Keratinocyte (primary cell): Measurements from ENCODE around the gene RASL11A. TPM values are rescaled to one million over a fixed set of nuclear protein-coding genes. Genes with fewer than 3 reads are reported as not detected.

Experiments
- DNase-seq: peaks from one replicate; pipeline ENCODE4 v3.0.0-alpha.2; 2011; ENCODE audit warnings: low read depth, missing footprints, low spot score
- FAIRE-seq: peaks from 2 replicates; lab custom pipeline; 2011; peaks lifted over from hg19 to GRCh38; lab: Jason Lieb, UNC
- H2AFZ ChIP-seq: 2 replicates; pipeline ENCODE4 v1.6.0; 2012; ENCODE audit warnings: low read length, control low read depth, inconsistent platforms; ENCODE audit not compliant: control insufficient read depth
- H3K27ac ChIP-seq: 2 replicates; pipeline ENCODE4 v1.5.1; 2011; ENCODE audit warnings: low read length; ENCODE audit not compliant: control insufficient read depth, insufficient read depth
- H3K27me3 ChIP-seq: 3 replicates; pipeline ENCODE4 v1.6.0; 2011; ENCODE audit warnings: low read length; ENCODE audit not compliant: control insufficient read depth, insufficient read depth; ENCODE audit errors: extremely low read depth
- H3K36me3 ChIP-seq, 2 experiments: 2 replicates in 1 of 2; 3 replicates in 1 of 2; pipeline ENCODE4 v1.5.1; 2011; ENCODE audit warnings: low read length in 2 of 2, mild to moderate bottlenecking in 1 of 2; ENCODE audit not compliant: control insufficient read depth in 2 of 2, insufficient read depth in 2 of 2; ENCODE audit errors: extremely low read depth in 1 of 2
- H3K4me1 ChIP-seq: 3 replicates; pipeline ENCODE4 v1.5.1; 2011; ENCODE audit warnings: low read length; ENCODE audit not compliant: control insufficient read depth, insufficient read depth; ENCODE audit errors: extremely low read depth
- H3K4me2 ChIP-seq: 3 replicates; pipeline ENCODE4 v1.6.0; 2011; ENCODE audit warnings: low read depth, low read length; ENCODE audit not compliant: control insufficient read depth, insufficient read depth; ENCODE audit errors: extremely low read depth
- H3K4me3 ChIP-seq, 3 experiments: fragments of 200-600 bp in 1 of 3; sonication (generic) in 1 of 3; 2 replicates in 2 of 3; 3 replicates in 1 of 3; pipeline ENCODE4 v1.5.1; 2011 to 2016; ENCODE audit warnings: low read length in 3 of 3, mild to moderate bottlenecking in 3 of 3, control low read depth in 2 of 3, inconsistent platforms in 1 of 3, low read depth in 1 of 3, mixed read lengths in 1 of 3, mixed run types in 1 of 3, moderate library complexity in 1 of 3; ENCODE audit not compliant: control insufficient read depth in 2 of 3, insufficient read depth in 2 of 3; ENCODE audit errors: extremely low read depth in 1 of 3
- H3K79me2 ChIP-seq: 2 replicates; pipeline ENCODE4 v1.6.0; 2012; ENCODE audit warnings: low read length; ENCODE audit not compliant: control insufficient read depth, insufficient read depth
- H3K9ac ChIP-seq: 3 replicates; pipeline ENCODE4 v1.6.0; 2011; ENCODE audit warnings: low read length; ENCODE audit not compliant: control insufficient read depth, insufficient read depth; ENCODE audit errors: extremely low read depth
- H3K9me1 ChIP-seq: 3 replicates; pipeline ENCODE4 v1.6.0; 2011; ENCODE audit warnings: low read length; ENCODE audit not compliant: control insufficient read depth, insufficient read depth; ENCODE audit errors: extremely low read depth
- H3K9me3 ChIP-seq: 2 replicates; pipeline ENCODE4 v1.5.1; 2012; ENCODE audit warnings: low read depth, low read length; ENCODE audit not compliant: control insufficient read depth
- H4K20me1 ChIP-seq: 3 replicates; pipeline ENCODE4 v1.6.0; 2011; ENCODE audit warnings: low read length; ENCODE audit not compliant: control insufficient read depth, insufficient read depth; ENCODE audit errors: extremely low read depth
- EZH2 ChIP-seq: IDR thresholded peaks from one replicate; pipeline ENCODE4 v1.6.1; 2012; ENCODE audit warnings: inconsistent platforms, mild to moderate bottlenecking, low read length, moderate library complexity
- dilution Hi-C: fragments of 300-500 bp; cut with MboI; formaldehyde crosslinking; loops from one replicate; pipeline ENCODE4 v1.7.0; 2020; ENCODE audit warnings: low sequenced_read_pairs; ENCODE audit not compliant: extremely low pct_ligation_motif_present
- polyA plus RNA-seq, 5 experiments: library from polyadenylated mRNA; depleted of rRNA in 3 of 5; stranded (reverse) in 3 of 5; stranded (forward) in 1 of 5; unstranded in 1 of 5; fragments of >200 nt; gene quantifications; 1 replicate in 1 of 5; 2 replicates in 3 of 5; 3 replicates in 1 of 5; pipeline versions ENCODE4 v1.2.1 to v1.2.3, GENCODE V29; 2011 to 2012; ENCODE audit warnings: missing spikeins in 2 of 5, low read depth in 1 of 5, low replicate concordance in 1 of 5
- TF ChIP-seq, protein P1 (sequence below), 3 experiments: IDR thresholded peaks in 1 of 3; conservative IDR thresholded peaks in 1 of 3; optimal IDR thresholded peaks in 1 of 3; 2 replicates in 2 of 3; 3 replicates in 1 of 3; pipeline versions ENCODE3 to v1.5.1; 2011; ENCODE audit warnings: low read length in 3 of 3, mild to moderate bottlenecking in 3 of 3, moderate library complexity in 2 of 3, control low read depth in 1 of 3, inconsistent platforms in 1 of 3; ENCODE audit not compliant: insufficient read depth in 2 of 3; ENCODE audit errors: extremely low read depth in 1 of 3

RASL11A gene
- polyA plus RNA-seq, 1 donor (not counting 4 experiments of a cell fraction or from before 2014, with no cell fraction given), result 1.5 TPM

DNA sequence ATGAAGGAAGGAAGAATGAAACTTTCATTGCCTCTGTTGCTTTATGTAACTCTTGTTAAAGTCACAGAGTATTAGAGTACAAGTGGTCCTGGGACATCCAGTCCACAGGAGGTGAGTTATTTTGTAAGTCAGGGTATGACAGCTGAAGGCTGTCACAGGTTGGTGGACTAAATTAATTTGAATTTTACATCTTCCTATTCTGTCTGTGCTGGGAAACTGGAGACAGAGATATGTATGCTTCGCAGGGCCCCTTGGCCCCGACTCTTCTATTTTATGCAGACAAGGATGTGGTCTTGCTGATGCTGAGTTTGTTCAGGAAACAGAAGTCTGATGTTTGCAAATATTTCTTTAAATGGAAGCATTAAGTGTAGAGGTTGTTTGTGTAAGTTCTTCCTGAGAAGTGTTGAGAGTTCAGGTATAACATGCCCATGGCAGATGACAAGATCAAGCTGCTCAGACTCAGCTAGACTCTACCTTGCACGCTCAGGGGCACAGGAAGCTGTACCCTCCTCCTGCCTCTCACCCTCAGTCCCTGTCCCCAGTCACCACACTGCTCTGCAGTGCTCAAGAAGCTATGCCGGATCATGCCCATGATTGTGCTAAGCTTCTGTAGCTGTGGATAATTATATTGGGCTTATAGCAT lies 23.4 kb downstream of the RASL11A start:
- H2AFZ ChIP-seq, result no peak overlapping the region
- TF ChIP-seq EZH2, result no peak
- TF ChIP-seq, protein P1, sequence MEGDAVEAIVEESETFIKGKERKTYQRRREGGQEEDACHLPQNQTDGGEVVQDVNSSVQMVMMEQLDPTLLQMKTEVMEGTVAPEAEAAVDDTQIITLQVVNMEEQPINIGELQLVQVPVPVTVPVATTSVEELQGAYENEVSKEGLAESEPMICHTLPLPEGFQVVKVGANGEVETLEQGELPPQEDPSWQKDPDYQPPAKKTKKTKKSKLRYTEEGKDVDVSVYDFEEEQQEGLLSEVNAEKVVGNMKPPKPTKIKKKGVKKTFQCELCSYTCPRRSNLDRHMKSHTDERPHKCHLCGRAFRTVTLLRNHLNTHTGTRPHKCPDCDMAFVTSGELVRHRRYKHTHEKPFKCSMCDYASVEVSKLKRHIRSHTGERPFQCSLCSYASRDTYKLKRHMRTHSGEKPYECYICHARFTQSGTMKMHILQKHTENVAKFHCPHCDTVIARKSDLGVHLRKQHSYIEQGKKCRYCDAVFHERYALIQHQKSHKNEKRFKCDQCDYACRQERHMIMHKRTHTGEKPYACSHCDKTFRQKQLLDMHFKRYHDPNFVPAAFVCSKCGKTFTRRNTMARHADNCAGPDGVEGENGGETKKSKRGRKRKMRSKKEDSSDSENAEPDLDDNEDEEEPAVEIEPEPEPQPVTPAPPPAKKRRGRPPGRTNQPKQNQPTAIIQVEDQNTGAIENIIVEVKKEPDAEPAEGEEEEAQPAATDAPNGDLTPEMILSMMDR (optimal IDR thresholded peaks at IDR 0.05 in 1 of 3, IDR thresholded peaks at IDR 0.05 in 1 of 3, conservative IDR thresholded peaks at IDR 0.05 in 1 of 3; ENCODE audit: extremely low read depth in 1 of 3, insufficient read depth in 2 of 3, low read length in 3 of 3), result no peak
- FAIRE-seq (no peak), DNase-seq (no peak)
- H3K9me3 ChIP-seq, result no peaks in the 10 kb centered on the region
- dilution Hi-C loops, result no loop called here
- no peak overlapping the region for H3K4me3 ChIP-seq
- H3K79me2 ChIP-seq, result no peaks in the 10 kb centered on the region
- peaks cover 4% of the 10 kb centered on the region for H3K27me3 ChIP-seq
- no peaks in the 10 kb centered on the region for H3K9me1 ChIP-seq
- no peak overlapping the region for H3K9ac ChIP-seq
- H3K27ac ChIP-seq, result no peak overlapping the region
- H4K20me1 ChIP-seq, result no peaks in the 10 kb centered on the region
- no peak overlapping the region for H3K4me2 ChIP-seq
- no peaks in the 10 kb centered on the region for H3K36me3 ChIP-seq
- no peaks in the 10 kb centered on the region for H3K4me1 ChIP-seq

DNA sequence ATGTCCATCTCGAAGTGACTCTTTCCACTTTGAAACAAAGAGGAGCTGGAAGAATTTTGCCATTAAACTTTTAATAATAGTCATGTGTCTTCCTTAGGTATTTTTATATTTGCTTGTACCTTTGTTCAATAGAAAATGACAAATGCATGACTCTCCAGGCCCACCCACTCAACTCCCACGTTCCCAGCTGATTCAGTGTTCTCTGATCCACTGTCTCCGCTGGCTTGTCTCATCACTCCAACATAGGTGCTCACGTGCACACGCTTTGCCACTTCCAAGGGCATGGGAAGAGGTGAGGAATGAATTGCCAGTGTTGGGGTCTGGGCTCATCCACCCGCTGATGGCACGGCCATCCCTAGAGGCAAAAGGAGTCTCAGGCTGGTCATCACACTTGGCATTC lies 24.5 kb downstream of the RASL11A start:
- no peak overlapping the region for H3K27ac ChIP-seq
- no peak overlapping the region for H3K9ac ChIP-seq
- H4K20me1 ChIP-seq, result no peaks in the 10 kb centered on the region
- dilution Hi-C loops, result no loop called here
- no peak overlapping the region for H3K4me2 ChIP-seq
- H3K79me2 ChIP-seq, result no peaks in the 10 kb centered on the region
- FAIRE-seq, result no peak
- H3K9me1 ChIP-seq, result no peaks in the 10 kb centered on the region
- no peaks in the 10 kb centered on the region for H3K9me3 ChIP-seq
- no peak overlapping the region for H2AFZ ChIP-seq
- H3K4me3 ChIP-seq, result no peak overlapping the region
- H3K4me1 ChIP-seq, result no peaks in the 10 kb centered on the region
- no peak for DNase-seq
- TF ChIP-seq, protein P1 (optimal IDR thresholded peaks at IDR 0.05 in 1 of 3, IDR thresholded peaks at IDR 0.05 in 1 of 3, conservative IDR thresholded peaks at IDR 0.05 in 1 of 3; ENCODE audit: extremely low read depth in 1 of 3, insufficient read depth in 2 of 3, low read length in 3 of 3), result no peak
- no peak for TF ChIP-seq EZH2
- H3K27me3 ChIP-seq, result peaks cover 4% of the 10 kb centered on the region
- H3K36me3 ChIP-seq, result no peaks in the 10 kb centered on the region
